Uterus (tissue), 2 donors: Measurements from ENCODE around the gene LRBA.

Experiments used
- POLR2A ChIP-seq, 2 donors: fragments of 450-650 bp; IDR thresholded peaks; one replicate each; pipeline ENCODE4 v1.6.1; 2016; ENCODE audit warnings: antibody characterized with exemption in 2 of 2, mild to moderate bottlenecking in 1 of 2, moderate library complexity in 1 of 2
- TF ChIP-seq, protein P1 (sequence below), 4 experiments: fragments of 200-600 bp in 2 of 4; fragments of 450-650 bp in 2 of 4; sonication (generic) in 2 of 4; IDR thresholded peaks; one replicate each; pipeline ENCODE4 v1.5.1; 2016 to 2019; ENCODE audit warnings: antibody characterized with exemption in 4 of 4, mild to moderate bottlenecking in 2 of 4, moderate library complexity in 1 of 4

- TF ChIP-seq, protein P1, sequence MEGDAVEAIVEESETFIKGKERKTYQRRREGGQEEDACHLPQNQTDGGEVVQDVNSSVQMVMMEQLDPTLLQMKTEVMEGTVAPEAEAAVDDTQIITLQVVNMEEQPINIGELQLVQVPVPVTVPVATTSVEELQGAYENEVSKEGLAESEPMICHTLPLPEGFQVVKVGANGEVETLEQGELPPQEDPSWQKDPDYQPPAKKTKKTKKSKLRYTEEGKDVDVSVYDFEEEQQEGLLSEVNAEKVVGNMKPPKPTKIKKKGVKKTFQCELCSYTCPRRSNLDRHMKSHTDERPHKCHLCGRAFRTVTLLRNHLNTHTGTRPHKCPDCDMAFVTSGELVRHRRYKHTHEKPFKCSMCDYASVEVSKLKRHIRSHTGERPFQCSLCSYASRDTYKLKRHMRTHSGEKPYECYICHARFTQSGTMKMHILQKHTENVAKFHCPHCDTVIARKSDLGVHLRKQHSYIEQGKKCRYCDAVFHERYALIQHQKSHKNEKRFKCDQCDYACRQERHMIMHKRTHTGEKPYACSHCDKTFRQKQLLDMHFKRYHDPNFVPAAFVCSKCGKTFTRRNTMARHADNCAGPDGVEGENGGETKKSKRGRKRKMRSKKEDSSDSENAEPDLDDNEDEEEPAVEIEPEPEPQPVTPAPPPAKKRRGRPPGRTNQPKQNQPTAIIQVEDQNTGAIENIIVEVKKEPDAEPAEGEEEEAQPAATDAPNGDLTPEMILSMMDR (IDR thresholded peaks at IDR 0.05), result no peak
- no peak for TF ChIP-seq POLR2A (IDR thresholded peaks at IDR 0.05)
Observed at GRCh38 chr4:150948074-150948473, 67.0 kb downstream of the LRBA start.
